GM18498 (cell line): Measurements from ENCODE around the gene ADAMTS17.
"Not testable (repeated sequence)": the region's sequence is repeated elsewhere in the genome, so short reads cannot be mapped to it uniquely, and the experiment has no call there.

Source experiments
- ATAC-seq: cut with Tn5 transposase; IDR thresholded peaks from one replicate; pipeline ENCODE4 v1.9.1; 2021; ENCODE audit warnings: mild to moderate bottlenecking, moderate library complexity; ENCODE audit not compliant: unreplicated experiment

The ADAMTS17 gene

DNA sequence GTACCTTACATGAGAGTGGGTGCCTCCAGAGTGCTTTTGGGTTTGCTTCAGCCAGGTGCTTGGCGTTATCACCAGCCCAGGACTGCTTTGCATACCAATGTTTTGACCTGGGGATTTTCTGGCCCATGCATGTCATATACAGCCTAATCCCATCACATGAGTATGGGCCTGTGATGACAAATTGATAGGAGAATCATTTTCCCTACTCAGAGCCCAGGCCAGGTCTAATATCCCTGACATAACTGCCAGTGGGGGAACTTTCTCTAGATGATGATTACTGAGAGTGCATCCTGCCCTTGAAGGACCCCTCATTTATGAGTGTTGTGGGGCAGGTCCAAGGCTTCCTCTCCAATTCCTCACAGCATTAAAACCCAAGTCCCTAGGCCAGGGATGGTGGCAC, 411.1 kb downstream of the ADAMTS17 start:
- ATAC-seq: no peak

DNA sequence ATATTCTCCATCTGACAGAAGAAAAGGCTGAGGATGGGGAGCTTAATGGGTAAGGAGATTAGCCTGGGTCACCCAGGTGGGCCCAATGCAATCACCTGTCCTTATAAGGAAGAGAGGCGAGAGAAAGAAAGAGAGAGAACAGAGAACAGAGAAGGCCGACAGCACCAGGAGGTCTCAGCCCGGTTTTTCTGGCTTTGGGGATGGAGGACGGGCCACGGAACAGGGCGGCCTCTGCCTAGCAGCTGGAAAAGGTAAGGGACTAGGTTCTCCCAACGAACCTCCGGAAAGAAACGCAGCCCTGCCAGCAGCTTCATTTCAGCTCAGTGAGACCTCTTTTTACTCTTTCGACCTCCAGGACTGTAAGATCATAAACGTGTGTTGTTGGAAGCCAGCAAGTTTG, 412.5 kb downstream of the ADAMTS17 start:
- no peak for ATAC-seq

GRCh38 chr15:99928429-99928981, 413.3 kb downstream of the ADAMTS17 start:
- ATAC-seq: peak; percentile 92

DNA sequence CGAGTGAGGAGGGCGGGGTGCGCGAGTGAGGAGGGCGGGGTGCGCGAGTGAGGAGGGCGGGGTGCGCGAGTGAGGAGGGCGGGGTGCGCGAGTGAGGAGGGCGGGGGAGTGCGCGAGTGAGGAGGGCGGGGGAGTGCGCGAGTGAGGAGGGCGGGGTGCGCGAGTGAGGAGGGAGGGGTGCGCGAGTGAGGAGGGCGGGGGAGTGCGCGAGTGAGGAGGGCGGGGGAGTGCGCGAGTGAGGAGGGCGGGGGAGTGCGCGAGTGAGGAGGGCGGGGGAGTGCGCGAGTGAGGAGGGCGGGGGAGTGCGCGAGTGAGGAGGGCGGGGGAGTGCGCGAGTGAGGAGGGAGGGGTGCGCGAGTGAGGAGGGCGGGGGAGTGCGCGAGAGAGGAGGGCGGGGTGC, 415.2 kb downstream of the ADAMTS17 start:
- ATAC-seq: not testable (repeated sequence)

DNA sequence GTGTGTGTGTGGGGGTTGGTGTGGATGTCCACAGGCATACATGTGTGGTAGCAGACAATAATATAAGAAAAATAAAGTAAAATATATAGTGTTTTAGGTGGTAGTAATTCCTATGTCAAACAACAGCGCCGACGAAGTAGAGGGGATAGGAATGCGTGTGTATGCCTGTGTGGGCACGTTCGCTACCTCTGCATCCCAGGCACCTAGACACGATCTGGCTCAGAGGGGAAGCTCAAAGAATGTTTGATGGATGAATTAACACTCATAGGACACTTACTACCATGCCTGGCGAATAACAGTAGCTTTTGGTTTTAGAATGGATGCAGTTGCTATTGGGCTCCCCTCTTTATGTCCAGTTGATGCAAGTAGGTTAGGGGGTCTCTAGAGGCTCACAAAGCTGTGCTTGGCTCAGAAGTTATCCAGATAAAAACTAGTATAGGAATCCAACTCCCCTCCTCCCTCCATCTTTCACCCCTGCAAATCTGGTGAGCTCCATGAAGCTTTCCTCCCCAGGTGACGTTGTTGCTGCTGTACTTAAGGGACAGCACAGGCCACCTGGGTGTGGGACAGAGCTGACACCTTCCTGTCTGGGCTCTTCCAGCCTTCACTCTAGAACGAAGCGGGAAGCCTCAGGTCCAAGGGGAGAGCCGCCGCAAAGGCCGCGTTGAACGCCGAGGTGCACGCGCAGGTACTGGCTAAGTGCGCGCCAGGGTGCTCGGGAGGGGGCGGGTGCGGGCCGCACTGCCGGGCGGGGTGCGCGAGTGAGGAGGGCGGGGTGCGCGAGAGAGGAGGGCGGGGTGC, 415.9 kb downstream of the ADAMTS17 start:
- peak; percentile 29 for ATAC-seq

DNA sequence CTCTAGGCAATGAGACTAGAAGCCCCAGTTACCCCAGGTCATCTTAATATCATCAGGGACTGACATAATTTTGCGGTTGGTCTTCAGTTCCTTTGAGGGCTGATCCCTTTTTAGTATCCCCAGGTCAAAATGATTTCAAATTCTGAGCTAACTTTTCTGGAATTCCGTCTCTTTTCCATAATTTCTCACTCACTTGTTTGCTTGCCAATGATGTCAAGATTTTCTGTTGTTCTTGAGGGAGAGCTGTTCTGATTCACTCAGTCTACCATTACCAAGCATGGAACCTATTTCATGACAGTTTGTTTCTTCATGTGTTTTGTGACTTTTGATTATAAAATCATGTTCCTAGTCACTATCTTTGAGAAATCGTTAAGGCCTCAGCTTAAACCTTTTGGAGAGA, 418.1 kb downstream of the ADAMTS17 start:
- no peak for ATAC-seq
